ENCODE results near the gene NOL11.
"Not testable (repeated sequence)": the region's sequence is repeated elsewhere in the genome, so short reads cannot be mapped to it uniquely, and the experiment has no call there.

The NOL11 gene

GRCh38 chr17:67756766-67757165 lies 39.0 kb downstream of the NOL11 start:
- not testable (repeated sequence) for DNase-seq

- DNase-seq: no peak
These were observed 41.8 kb downstream of the NOL11 start for GRCh38 chr17:67759355-67760171.

GRCh38 chr17:67765623-67766022 lies 47.9 kb downstream of the NOL11 start:
- no peak for DNase-seq

- DNase-seq: no peak
These were observed 51.5 kb downstream of the NOL11 start for GRCh38 chr17:67769231-67769630.

- no peak for DNase-seq
These were observed 52.8 kb downstream of the NOL11 start for GRCh38 chr17:67770539-67770938.

GRCh38 chr17:67772679-67773078 lies 54.9 kb downstream of the NOL11 start:
- DNase-seq: no peak

- DNase-seq: no peak
These were observed 55.5 kb downstream of the NOL11 start for GRCh38 chr17:67773246-67773645.

GRCh38 chr17:67779098-67779672 lies 61.4 kb downstream of the NOL11 start:
- DNase-seq: no peak

- no peak for DNase-seq
These were observed 66.8 kb downstream of the NOL11 start for GRCh38 chr17:67784364-67785121.

GRCh38 chr17:67785122-67785477 lies 67.4 kb downstream of the NOL11 start:
- no peak for DNase-seq

- no peak for DNase-seq
These were observed 67.8 kb downstream of the NOL11 start for GRCh38 chr17:67785504-67785903.

Measured in NCI-H187 treated with DMSO at 0.1 percent for 48 hours (cell line).